Thymus (tissue), 11 donors: ENCODE measurements around the gene ASAP3. TPM values are rescaled to one million over a fixed set of nuclear protein-coding genes. Genes with fewer than 3 reads are reported as not detected.
"Not testable (repeated sequence)": the region's sequence is repeated elsewhere in the genome, so short reads cannot be mapped to it uniquely, and the experiment has no call there.

Source experiments
- DNase-seq, 9 donors: peaks; one replicate each; pipeline ENCODE4 v3.0.0-alpha.2; 2013; ENCODE audit warnings: low spot score in 9 of 9, low read depth in 6 of 9, missing footprints in 1 of 9
- H3K27ac ChIP-seq, 2 donors: one replicate each; pipeline ENCODE4 v1.5.1; 2013; ENCODE audit warnings: control low read depth in 1 of 2, low read depth in 1 of 2, low read length in 1 of 2, mild to moderate bottlenecking in 1 of 2, moderate library complexity in 1 of 2
- H3K27me3 ChIP-seq, 2 donors: one replicate each; pipeline ENCODE4 v1.5.1; 2013; ENCODE audit warnings: low read length in 1 of 2; ENCODE audit not compliant: control insufficient read depth in 2 of 2, insufficient read depth in 1 of 2
- H3K36me3 ChIP-seq, 2 donors: one replicate each; pipeline ENCODE4 v1.5.1; 2013; ENCODE audit warnings: low read length in 1 of 2, mild to moderate bottlenecking in 1 of 2, moderate library complexity in 1 of 2; ENCODE audit not compliant: control insufficient read depth in 2 of 2, insufficient read depth in 2 of 2
- H3K4me1 ChIP-seq, 2 donors: one replicate each; pipeline ENCODE4 v1.5.1; 2013; ENCODE audit warnings: low read length in 2 of 2; ENCODE audit not compliant: control insufficient read depth in 2 of 2, insufficient read depth in 2 of 2
- H3K4me3 ChIP-seq, 2 donors: one replicate each; pipeline ENCODE4 v1.5.1; 2013; ENCODE audit warnings: low read length in 2 of 2, control low read depth in 1 of 2, mild to moderate bottlenecking in 1 of 2
- H3K9me3 ChIP-seq, 2 donors: one replicate each; pipeline ENCODE4 v1.5.1; 2013; ENCODE audit warnings: low read length in 1 of 2, mild to moderate bottlenecking in 1 of 2; ENCODE audit not compliant: control insufficient read depth in 2 of 2, insufficient read depth in 1 of 2
- WGBS: extraction: QIAGEN DNeasy Blood & Tissue Kit; methylation state at CpG from one replicate; pipeline ENCODE4 v1.1.7; 2013; 5-methylcytosine and 5-hydroxymethylcytosine counted together
- polyA plus RNA-seq: library from polyadenylated mRNA; stranded (reverse); fragments of 200-250 nt; gene quantifications from one replicate; pipeline ENCODE4 v1.2.3, GENCODE V29; 2013
- total RNA-seq: library from RNA; stranded (reverse); fragments of 120-200 nt; gene quantifications from one replicate; pipeline ENCODE4 v1.2.4, GENCODE V29; 2013
- donor health status: healthy.

Gene ASAP3
- total and polyA plus RNA-seq, 2 donors: 4.1 to 10.4 TPM

DNA sequence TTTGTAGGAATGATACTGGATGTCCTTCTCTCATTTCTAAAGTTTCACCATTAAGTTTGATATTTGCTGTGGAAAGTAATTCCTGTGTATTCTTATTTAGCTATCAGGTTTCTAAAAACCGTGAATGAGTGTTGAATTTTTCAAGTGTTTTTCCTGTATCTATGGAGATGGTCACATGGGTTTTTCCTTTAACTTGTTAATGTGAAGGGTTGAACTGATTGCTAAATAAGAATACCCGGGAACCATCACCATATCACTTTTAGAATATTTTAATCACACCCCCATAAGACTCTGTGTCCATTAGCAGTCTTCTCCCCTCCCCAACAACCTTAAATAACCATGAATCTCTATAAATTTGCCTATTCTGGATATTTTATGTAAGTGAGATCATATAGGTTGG is 16.5 kb upstream of the ASAP3 start:
- Histone ChIP-seq H3K9me3 (no peaks in the 10 kb centered on the region), H3K4me1 (peaks cover 0 to 8% of the 10 kb centered on the region in 2 donors), H3K27ac (no peak overlapping the region), H3K4me3 (no peak overlapping the region), H3K27me3 (no peaks in the 10 kb centered on the region), H3K36me3 (peaks cover under 1 to 6% of the 10 kb centered on the region in 2 donors)
- DNase-seq: no peak
- WGBS: 61% methylated on average over 2 of the region's 2 CpGs

DNA sequence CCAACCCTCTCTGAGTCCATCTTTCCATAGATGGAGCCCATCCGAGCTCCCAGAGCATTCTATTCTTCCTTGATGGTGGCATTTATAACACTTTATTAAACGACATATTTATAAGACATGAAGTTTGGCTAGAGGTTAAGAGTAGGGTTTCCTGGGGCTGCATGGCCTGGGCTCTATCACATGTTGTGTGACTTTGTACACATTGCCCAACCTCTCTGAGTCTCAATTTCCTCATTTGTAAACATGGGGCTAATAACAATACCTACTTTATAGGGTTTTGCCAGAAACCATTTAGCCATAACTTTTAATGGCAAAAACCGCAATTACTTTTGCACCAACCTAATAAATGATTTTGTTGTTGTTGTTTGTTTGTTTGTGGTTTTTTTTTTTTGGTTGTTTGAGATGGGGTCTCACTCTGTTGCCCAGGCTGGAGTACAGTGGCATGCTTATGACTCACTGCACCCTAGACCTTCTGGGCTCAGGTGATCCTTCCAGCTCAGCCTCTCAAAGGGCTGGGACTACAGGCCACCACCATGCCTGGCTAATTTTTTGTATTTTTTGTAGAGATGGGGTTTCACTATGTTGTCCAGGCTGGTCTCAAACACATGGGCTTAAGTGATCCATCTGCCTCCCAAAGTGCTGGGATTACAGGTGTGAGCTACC is 13.9 kb upstream of the ASAP3 start:
- DNase-seq: no peak
- H3K27me3 ChIP-seq: no peaks in the 10 kb centered on the region
- H3K36me3 ChIP-seq: no peaks in the 10 kb centered on the region
- H3K4me1 ChIP-seq: peaks cover 0 to 8% of the 10 kb centered on the region in 2 donors
- no peak overlapping the region for H3K27ac ChIP-seq
- no peak overlapping the region for H3K4me3 ChIP-seq
- no peaks in the 10 kb centered on the region for H3K9me3 ChIP-seq
- 93% methylated on average over 3 of the region's 3 CpGs for WGBS

DNA sequence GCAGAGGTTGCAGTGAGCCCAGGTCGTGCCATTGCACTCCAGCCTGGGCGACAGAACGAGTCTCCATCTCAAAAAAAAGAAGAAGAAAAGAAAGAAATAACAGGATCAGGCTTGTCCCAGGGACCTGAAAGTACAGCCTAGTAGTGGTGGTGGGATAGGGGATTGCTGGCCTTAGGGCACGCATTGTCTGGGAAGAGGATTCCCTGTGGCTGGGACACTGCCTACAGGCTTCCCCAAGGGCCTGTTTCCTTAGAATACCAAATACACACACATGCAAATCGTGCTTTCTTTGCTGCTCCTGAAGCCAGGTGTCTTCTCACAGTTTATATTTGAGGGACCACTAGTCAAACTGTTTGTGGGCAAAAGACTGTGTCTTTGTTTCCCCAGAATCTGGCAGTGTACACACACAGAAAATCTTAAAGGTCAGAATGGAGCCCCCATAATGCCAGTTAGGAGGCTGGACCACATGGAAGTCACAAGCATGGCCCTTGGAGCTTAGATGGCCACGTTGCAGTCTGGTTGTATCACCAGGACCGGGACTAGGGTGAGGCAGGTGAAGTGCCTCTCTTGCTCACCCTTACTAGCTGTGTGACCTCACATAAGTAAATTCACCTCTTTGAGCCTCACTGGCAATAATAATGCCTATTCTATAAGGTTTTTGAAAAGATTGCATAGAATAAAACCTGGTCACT is 12.7 kb upstream of the ASAP3 start:
- no peak for DNase-seq
- H3K27ac ChIP-seq: no peak overlapping the region
- H3K9me3 ChIP-seq: no peaks in the 10 kb centered on the region
- H3K27me3 ChIP-seq: no peaks in the 10 kb centered on the region
- 81% methylated on average over 7 of the region's 7 CpGs for WGBS
- peaks cover 0 to 8% of the 10 kb centered on the region in 2 donors for H3K4me1 ChIP-seq
- no peak overlapping the region for H3K4me3 ChIP-seq
- H3K36me3 ChIP-seq: no peaks in the 10 kb centered on the region

DNA sequence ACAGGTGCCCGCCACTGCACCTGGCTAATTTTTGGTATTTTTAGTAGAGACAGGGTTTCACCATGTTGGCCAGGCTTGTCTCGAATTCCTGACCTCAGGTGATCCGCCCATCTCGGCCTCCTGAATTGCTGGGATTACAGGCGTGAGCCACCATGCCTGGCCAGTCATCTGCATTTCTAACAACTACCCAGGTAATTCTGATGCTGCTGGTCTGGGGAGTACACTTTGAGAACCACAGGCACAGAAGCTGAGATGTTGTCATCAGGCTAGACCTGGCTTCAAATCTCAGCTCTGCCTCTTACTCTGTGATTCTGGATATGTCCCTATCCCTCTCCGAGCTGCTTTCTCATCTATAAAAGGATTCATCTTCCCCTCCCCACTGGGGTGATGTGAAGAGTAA is 10.9 kb upstream of the ASAP3 start:
- 87% methylated on average over 6 of the region's 6 CpGs for WGBS
- H3K9me3 ChIP-seq, H3K36me3 ChIP-seq, H3K4me1 ChIP-seq, DNase-seq, H3K27ac ChIP-seq, H3K4me3 ChIP-seq: not testable (repeated sequence)
- peaks cover 0 to 12% of the 10 kb centered on the region in 2 donors for H3K27me3 ChIP-seq

DNA sequence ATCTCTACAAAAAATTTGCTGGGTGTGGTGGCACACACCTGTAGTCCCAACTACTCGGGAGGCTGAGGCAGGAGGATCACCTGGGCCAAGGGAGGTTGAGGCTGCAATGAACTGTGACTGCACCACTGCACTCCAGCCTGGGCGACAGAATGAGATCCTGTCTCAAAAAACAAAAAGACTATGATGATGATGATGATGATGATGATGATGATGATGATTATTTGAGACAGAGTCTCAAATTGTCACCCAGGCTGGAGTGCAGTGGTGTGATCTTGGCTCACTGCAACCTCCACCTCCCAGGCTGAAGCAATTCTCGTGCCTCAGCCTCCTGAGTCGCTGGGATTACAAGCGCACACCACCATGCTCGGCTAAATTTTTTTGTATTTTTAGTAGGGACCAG is 8.8 kb upstream of the ASAP3 start:
- H3K27me3 ChIP-seq: peaks cover 0 to 23% of the 10 kb centered on the region in 2 donors
- not testable (repeated sequence) for H3K27ac ChIP-seq, DNase-seq, H3K36me3 ChIP-seq, H3K4me1 ChIP-seq, H3K4me3 ChIP-seq, H3K9me3 ChIP-seq
- 97% methylated on average over 6 of the region's 6 CpGs for WGBS

GRCh38 chr1:23492132-23492720 is 8.2 kb upstream of the ASAP3 start:
- Histone ChIP-seq H3K9me3 (no peaks in the 10 kb centered on the region), H3K4me1 (peaks cover 0 to 6% of the 10 kb centered on the region in 2 donors), H3K27me3 (peaks cover 0 to 23% of the 10 kb centered on the region in 2 donors), H3K36me3 (no peaks in the 10 kb centered on the region), H3K27ac (no peak overlapping the region), H3K4me3 (no peak overlapping the region)
- 96% methylated on average over 3 of the region's 3 CpGs for WGBS
- DNase-seq: no peak

GRCh38 chr1:23489842-23490241 is 5.9 kb upstream of the ASAP3 start:
- H3K36me3 ChIP-seq: no peaks in the 10 kb centered on the region
- 67% methylated on average over 5 of the region's 5 CpGs for WGBS

GRCh38 chr1:23485002-23485332 is 988 bp upstream of the ASAP3 start:
- H3K27me3 ChIP-seq: peaks cover 26 to 77% of the 10 kb centered on the region in 2 donors
- H3K36me3 ChIP-seq: no peaks in the 10 kb centered on the region
- peaks cover 0 to 17% of the 10 kb centered on the region in 2 donors for H3K4me1 ChIP-seq
- 52% methylated on average over 7 of the region's 7 CpGs for WGBS
- no peak for DNase-seq
- H3K27ac ChIP-seq: peak overlapping the region in 1 of 2 donors; percentile 3
- no peaks in the 10 kb centered on the region for H3K9me3 ChIP-seq
- peak overlapping the region in 1 of 2 donors; percentile 49 for H3K4me3 ChIP-seq

More at GRCh38 chr1:23489842-23490241, 5.9 kb upstream of the ASAP3 start:
- peaks cover 7 to 47% of the 10 kb centered on the region in 2 donors for H3K27me3 ChIP-seq
- H3K4me3 ChIP-seq: no peak overlapping the region
- DNase-seq: no peak
- no peaks in the 10 kb centered on the region for H3K9me3 ChIP-seq
- peaks cover 0 to 2% of the 10 kb centered on the region in 2 donors for H3K4me1 ChIP-seq
- H3K27ac ChIP-seq: no peak overlapping the region
